ENCODE results near the gene ITGAE.

- TF ChIP-seq, protein P1, sequence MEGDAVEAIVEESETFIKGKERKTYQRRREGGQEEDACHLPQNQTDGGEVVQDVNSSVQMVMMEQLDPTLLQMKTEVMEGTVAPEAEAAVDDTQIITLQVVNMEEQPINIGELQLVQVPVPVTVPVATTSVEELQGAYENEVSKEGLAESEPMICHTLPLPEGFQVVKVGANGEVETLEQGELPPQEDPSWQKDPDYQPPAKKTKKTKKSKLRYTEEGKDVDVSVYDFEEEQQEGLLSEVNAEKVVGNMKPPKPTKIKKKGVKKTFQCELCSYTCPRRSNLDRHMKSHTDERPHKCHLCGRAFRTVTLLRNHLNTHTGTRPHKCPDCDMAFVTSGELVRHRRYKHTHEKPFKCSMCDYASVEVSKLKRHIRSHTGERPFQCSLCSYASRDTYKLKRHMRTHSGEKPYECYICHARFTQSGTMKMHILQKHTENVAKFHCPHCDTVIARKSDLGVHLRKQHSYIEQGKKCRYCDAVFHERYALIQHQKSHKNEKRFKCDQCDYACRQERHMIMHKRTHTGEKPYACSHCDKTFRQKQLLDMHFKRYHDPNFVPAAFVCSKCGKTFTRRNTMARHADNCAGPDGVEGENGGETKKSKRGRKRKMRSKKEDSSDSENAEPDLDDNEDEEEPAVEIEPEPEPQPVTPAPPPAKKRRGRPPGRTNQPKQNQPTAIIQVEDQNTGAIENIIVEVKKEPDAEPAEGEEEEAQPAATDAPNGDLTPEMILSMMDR (IDR thresholded peaks at IDR 0.05) = no peak
- TF ChIP-seq POLR2A (IDR thresholded peaks at IDR 0.05) = no peak
Observed at GRCh38 chr17:3828151-3828851, 27.3 kb upstream of the ITGAE start.
